Trophoblast cell (in vitro differentiated cells and primary cell): ENCODE results near the gene NEU1.
"Not testable (repeated sequence)": the region's sequence is repeated elsewhere in the genome, so short reads cannot be mapped to it uniquely, and the experiment has no call there.

ENCODE experiments used
- DNase-seq, 2 donors: peaks; one replicate each; pipeline ENCODE4 v3.0.0-alpha.2; 2016
- H2AFZ ChIP-seq: 2 replicates; pipeline ENCODE4 v1.6.1; 2013; ENCODE audit warnings: low read length, moderate library complexity, mild to moderate bottlenecking; ENCODE audit not compliant: insufficient read depth, poor library complexity
- H2AK5ac ChIP-seq: 2 replicates; pipeline ENCODE4 v1.6.1; 2013; ENCODE audit warnings: mild to moderate bottlenecking, low read length
- H2BK120ac ChIP-seq: 2 replicates; pipeline ENCODE4 v1.6.1; 2013; ENCODE audit warnings: low read length, mild to moderate bottlenecking, moderate library complexity; ENCODE audit not compliant: insufficient read depth, poor library complexity
- H2BK12ac ChIP-seq: 2 replicates; pipeline ENCODE4 v1.6.1; 2013; ENCODE audit warnings: mild to moderate bottlenecking, low read length, moderate library complexity
- H2BK5ac ChIP-seq: 2 replicates; pipeline ENCODE4 v1.6.1; 2013; ENCODE audit warnings: low read length, low read depth, moderate library complexity, mild to moderate bottlenecking; ENCODE audit not compliant: poor library complexity
- H3K14ac ChIP-seq: 2 replicates; pipeline ENCODE4 v1.6.1; 2013; ENCODE audit warnings: mild to moderate bottlenecking, low read length
- H3K18ac ChIP-seq: 2 replicates; pipeline ENCODE4 v1.6.1; 2013; ENCODE audit warnings: mild to moderate bottlenecking, low read length
- H3K23ac ChIP-seq: 2 replicates; pipeline ENCODE4 v1.6.1; 2013; ENCODE audit warnings: low read length
- H3K27ac ChIP-seq: 2 replicates; pipeline ENCODE4 v1.5.1; 2013; ENCODE audit warnings: low read depth, mild to moderate bottlenecking, inconsistent platforms, low read length, moderate library complexity
- H3K27me3 ChIP-seq: 2 replicates; pipeline ENCODE4 v1.6.1; 2013; ENCODE audit warnings: inconsistent platforms, mild to moderate bottlenecking, low read length, moderate library complexity; ENCODE audit not compliant: insufficient read depth
- H3K36me3 ChIP-seq, 2 experiments: 1 replicate in 1 of 2; 2 replicates in 1 of 2; pipeline ENCODE4 v1.6.1; 2013; ENCODE audit warnings: low read length in 2 of 2, mild to moderate bottlenecking in 2 of 2, moderate library complexity in 1 of 2; ENCODE audit not compliant: insufficient read depth in 2 of 2, control insufficient read depth in 1 of 2
- H3K4ac ChIP-seq: 2 replicates; pipeline ENCODE4 v1.6.1; 2013; ENCODE audit warnings: low read depth, mild to moderate bottlenecking, low read length, moderate library complexity
- H3K4me1 ChIP-seq, 2 experiments: 1 replicate in 1 of 2; 2 replicates in 1 of 2; pipeline ENCODE4 v1.6.1; 2013; ENCODE audit warnings: low read length in 2 of 2, mild to moderate bottlenecking in 2 of 2, moderate library complexity in 1 of 2; ENCODE audit not compliant: insufficient read depth in 2 of 2, control insufficient read depth in 1 of 2
- H3K4me2 ChIP-seq: 2 replicates; pipeline ENCODE4 v1.6.1; 2013; ENCODE audit warnings: inconsistent platforms, mild to moderate bottlenecking, low read length, moderate library complexity
- H3K4me3 ChIP-seq: 2 replicates; pipeline ENCODE4 v1.5.1; 2013; ENCODE audit warnings: mild to moderate bottlenecking, low read depth, low read length, inconsistent platforms
- H3K79me1 ChIP-seq: one replicate; pipeline ENCODE4 v1.6.1; 2013; ENCODE audit warnings: low read length
- H3K79me2 ChIP-seq: 2 replicates; pipeline ENCODE4 v1.6.1; 2013; ENCODE audit warnings: low read length, mild to moderate bottlenecking; ENCODE audit not compliant: control insufficient read depth, insufficient read depth, poor library complexity
- H3K9ac ChIP-seq: 2 replicates; pipeline ENCODE4 v1.6.1; 2013; ENCODE audit warnings: mild to moderate bottlenecking, low read length
- H3K9me3 ChIP-seq: 2 replicates; pipeline ENCODE4 v1.6.1; 2013; ENCODE audit warnings: low read depth, mild to moderate bottlenecking, control low read depth, inconsistent platforms, low read length; ENCODE audit not compliant: insufficient read depth
- H4K12ac ChIP-seq: 2 replicates; pipeline ENCODE4 v1.6.1; 2013; ENCODE audit warnings: low read depth, mild to moderate bottlenecking, low read length, moderate library complexity
- H4K8ac ChIP-seq: 2 replicates; pipeline ENCODE4 v1.6.1; 2013; ENCODE audit warnings: low read depth, mild to moderate bottlenecking, low read length, moderate library complexity
- H4K91ac ChIP-seq: one replicate; pipeline ENCODE4 v1.6.1; 2013; ENCODE audit warnings: low read depth, mild to moderate bottlenecking, low read length, moderate library complexity
- WGBS: extraction: QIAGEN DNeasy Blood & Tissue Kit; methylation state at CpG from one replicate; pipeline ENCODE4 v1.1.7; 2013; ENCODE audit warnings: missing lambda C conversion rate; ENCODE audit not compliant: insufficient read length, insufficient coverage; ENCODE audit errors: extremely low coverage; 5-methylcytosine and 5-hydroxymethylcytosine counted together

NEU1 gene

DNA sequence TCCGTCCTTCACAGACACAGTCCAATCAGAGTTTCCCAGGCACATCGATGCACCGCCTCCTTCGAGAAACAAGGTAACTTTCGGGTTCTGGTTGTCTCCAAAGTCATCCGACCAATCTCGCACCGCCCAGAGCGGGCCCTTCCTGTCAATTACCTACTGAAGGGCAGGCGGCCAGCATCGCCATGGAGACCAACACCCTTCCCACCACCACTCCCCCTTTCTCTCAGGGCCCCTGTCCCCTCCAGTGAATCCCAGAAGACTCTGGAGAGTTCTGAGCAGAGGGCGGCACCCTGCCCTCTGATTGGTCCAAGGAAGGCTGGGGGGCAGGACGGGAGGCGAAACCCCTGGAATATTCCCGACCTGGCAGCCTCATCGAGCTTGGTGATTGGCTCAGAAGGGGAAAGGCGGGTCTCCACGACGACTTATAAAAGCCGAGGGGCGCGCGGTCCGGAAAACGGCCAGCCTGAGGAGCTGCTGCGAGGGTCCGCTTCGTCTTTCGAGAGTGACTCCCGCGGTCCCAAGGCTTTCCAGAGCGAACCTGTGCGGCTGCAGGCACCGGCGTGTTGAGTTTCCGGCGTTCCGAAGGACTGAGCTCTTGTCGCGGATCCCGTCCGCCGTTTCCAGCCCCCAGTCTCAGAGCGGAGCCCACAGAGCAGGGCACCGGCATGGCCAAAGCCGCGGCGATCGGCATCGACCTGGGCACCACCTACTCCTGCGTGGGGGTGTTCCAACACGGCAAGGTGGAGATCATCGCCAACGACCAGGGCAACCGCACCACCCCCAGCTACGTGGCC lies 35.1 kb downstream of the NEU1 start, which contains the start of gene HSPA1B:
Gene HSPA1B (plus strand): TSS at position 453 of the 794 bp plus-strand sequence. CDS start 213 bp downstream, at position 666.
- H4K12ac ChIP-seq = no peak within 1 kb of the TSS
- DNase-seq = peak; percentile 99 to 100
- H3K4ac ChIP-seq = no peak within 1 kb of the TSS
- H2BK5ac ChIP-seq = peak within 1 kb of the TSS; percentile 75
- H2AK5ac ChIP-seq = no peak within 1 kb of the TSS
- H2BK120ac ChIP-seq = peak within 1 kb of the TSS; percentile 48
- peak within 1 kb of the TSS; percentile 78 for H4K91ac ChIP-seq
- H2AFZ ChIP-seq = peak within 1 kb of the TSS; percentile 9
- peak within 1 kb of the TSS; percentile 60 for H4K8ac ChIP-seq
- H2BK12ac ChIP-seq = no peak within 1 kb of the TSS
- H3K79me1 ChIP-seq = peaks cover 15% of the 10 kb centered on the region
- H3K14ac ChIP-seq = peak within 1 kb of the TSS; percentile 86
- H3K4me1 ChIP-seq = peaks cover 13 to 20% of the 10 kb centered on the region in 2 experiments
- peak within 1 kb of the TSS; percentile 41 for H3K9ac ChIP-seq
- H3K36me3 ChIP-seq = no peaks in the 10 kb centered on the region
- no peaks in the 10 kb centered on the region for H3K27me3 ChIP-seq
- peak within 1 kb of the TSS; percentile 68 for H3K4me3 ChIP-seq
- no peaks in the 10 kb centered on the region for H3K9me3 ChIP-seq
- no CpG with 5 or more reads among the region's 56 CpGs for WGBS
- peaks cover 7% of the 10 kb centered on the region for H3K79me2 ChIP-seq
- peak within 1 kb of the TSS; percentile 77 for H3K27ac ChIP-seq
- peak within 1 kb of the TSS; percentile 62 for H3K4me2 ChIP-seq
- no peak within 1 kb of the TSS for H3K23ac ChIP-seq
- H3K18ac ChIP-seq = no peak within 1 kb of the TSS

DNA sequence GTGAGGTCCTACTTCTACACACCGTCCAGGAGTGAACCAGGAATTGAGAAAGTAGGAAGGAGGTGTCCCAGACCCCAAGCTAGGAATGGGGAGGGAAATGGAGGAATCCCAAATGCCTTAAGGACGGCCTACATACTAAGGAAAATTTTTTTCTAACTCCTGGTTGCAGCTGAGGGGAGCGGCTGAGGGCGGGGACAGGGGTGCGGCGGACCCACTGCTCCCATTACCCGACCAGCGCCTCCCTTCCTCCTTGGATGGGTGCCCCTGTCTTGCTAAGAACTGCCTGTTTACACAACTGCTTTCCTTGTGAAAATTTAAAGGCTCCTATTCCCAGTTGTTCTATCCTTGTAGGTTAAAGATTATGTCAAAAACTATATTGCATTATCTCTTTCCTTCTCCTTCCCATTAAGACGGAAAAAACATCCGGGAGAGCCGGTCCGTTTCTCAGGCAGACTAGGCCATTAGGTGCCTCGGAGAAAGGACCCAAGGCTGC lies 35.8 kb downstream of the NEU1 start:
- H2BK120ac ChIP-seq = peak overlapping the region; percentile 48
- H3K36me3 ChIP-seq = no peaks in the 10 kb centered on the region
- H3K27me3 ChIP-seq = no peaks in the 10 kb centered on the region
- H3K23ac ChIP-seq = no peak overlapping the region
- H2BK5ac ChIP-seq = peak overlapping the region; percentile 75
- no CpG with 5 or more reads among the region's 13 CpGs for WGBS
- no peak for DNase-seq
- peak overlapping the region; percentile 60 for H3K4me2 ChIP-seq
- H3K4me1 ChIP-seq = peaks cover 13 to 20% of the 10 kb centered on the region in 2 experiments
- H2BK12ac ChIP-seq = no peak overlapping the region
- H2AFZ ChIP-seq = no peak overlapping the region
- no peak overlapping the region for H3K18ac ChIP-seq
- H3K14ac ChIP-seq = peak overlapping the region; percentile 30
- H4K12ac ChIP-seq = no peak overlapping the region
- H4K8ac ChIP-seq = peak overlapping the region; percentile 60
- H3K79me1 ChIP-seq = peaks cover 20% of the 10 kb centered on the region
- no peak overlapping the region for H3K4me3 ChIP-seq
- H4K91ac ChIP-seq = peak overlapping the region; percentile 78
- H3K4ac ChIP-seq = no peak overlapping the region
- no peak overlapping the region for H2AK5ac ChIP-seq
- peak overlapping the region; percentile 77 for H3K27ac ChIP-seq
- peak overlapping the region; percentile 41 for H3K9ac ChIP-seq
- H3K9me3 ChIP-seq = no peaks in the 10 kb centered on the region
- peaks cover 9% of the 10 kb centered on the region for H3K79me2 ChIP-seq

DNA sequence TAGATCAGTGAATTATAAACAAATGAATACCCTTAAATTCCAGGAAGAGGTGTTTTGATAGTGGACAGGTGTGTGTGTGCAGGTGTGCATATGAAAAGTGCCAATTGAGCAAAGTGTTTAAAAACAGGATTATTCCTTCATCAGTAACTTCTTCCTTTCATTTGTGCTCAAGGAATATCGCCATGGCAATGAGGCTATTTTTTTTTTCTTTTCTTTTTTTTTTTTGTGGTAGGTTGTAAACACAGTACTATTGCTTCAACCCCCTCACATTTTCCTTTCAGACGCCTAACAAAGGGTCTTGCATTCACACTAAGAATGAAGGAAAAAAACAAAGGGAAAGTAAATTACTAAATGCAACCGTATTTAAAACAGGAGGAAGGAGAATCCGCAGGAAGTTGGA lies 37.1 kb downstream of the NEU1 start:
- H3K9ac ChIP-seq = no peak overlapping the region
- H3K27me3 ChIP-seq = no peaks in the 10 kb centered on the region
- H4K12ac ChIP-seq = no peak overlapping the region
- no peak for DNase-seq
- peak overlapping the region; percentile 87 for H3K27ac ChIP-seq
- no peak overlapping the region for H4K8ac ChIP-seq
- peak overlapping the region; percentile 75 for H2BK5ac ChIP-seq
- peaks cover 7 to 21% of the 10 kb centered on the region in 2 experiments for H3K4me1 ChIP-seq
- no peaks in the 10 kb centered on the region for H3K36me3 ChIP-seq
- no peak overlapping the region for H3K18ac ChIP-seq
- WGBS = no CpG with 5 or more reads among the region's 4 CpGs
- no peak overlapping the region for H4K91ac ChIP-seq
- no peak overlapping the region for H3K4me3 ChIP-seq
- peaks cover 26% of the 10 kb centered on the region for H3K79me1 ChIP-seq
- H3K23ac ChIP-seq = no peak overlapping the region
- no peak overlapping the region for H2BK12ac ChIP-seq
- no peak overlapping the region for H2AK5ac ChIP-seq
- H3K14ac ChIP-seq = no peak overlapping the region
- peak overlapping the region; percentile 52 for H3K4me2 ChIP-seq
- H2AFZ ChIP-seq = no peak overlapping the region
- H3K9me3 ChIP-seq = no peaks in the 10 kb centered on the region
- peak overlapping the region; percentile 75 for H3K4ac ChIP-seq
- no peak overlapping the region for H2BK120ac ChIP-seq
- H3K79me2 ChIP-seq = peaks cover 8% of the 10 kb centered on the region

DNA sequence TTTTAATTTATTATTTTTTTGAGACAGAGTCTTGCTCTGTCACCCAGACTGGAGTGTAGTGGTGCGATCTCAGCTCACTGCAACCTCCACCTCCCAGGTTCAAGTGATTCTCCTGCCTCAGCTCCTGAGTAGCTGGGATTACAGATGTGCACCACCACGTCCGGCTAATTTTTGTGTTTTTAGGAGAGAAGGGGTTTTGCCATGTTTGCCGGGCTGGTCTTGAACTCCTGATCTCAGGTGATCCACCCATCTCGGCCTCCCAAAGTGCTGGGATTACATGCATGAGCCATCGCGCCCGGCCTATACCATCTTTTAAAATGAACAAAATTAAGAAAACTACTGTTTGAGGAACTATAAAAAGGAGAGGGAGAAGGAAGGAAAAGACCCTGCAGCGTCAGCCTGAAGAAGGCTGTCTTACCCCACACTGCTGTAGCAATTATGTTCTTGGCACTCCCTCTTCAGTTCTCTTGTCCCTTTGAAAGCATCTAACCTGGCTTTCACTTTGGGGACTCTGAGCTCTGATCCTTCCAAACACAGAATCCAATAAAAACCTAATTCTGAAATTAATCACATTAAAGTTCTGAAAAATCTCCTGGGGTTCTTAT lies 38.9 kb downstream of the NEU1 start:
- H3K14ac ChIP-seq, H2AK5ac ChIP-seq, H3K4me3 ChIP-seq, H2BK5ac ChIP-seq, H3K4me2 ChIP-seq, H2AFZ ChIP-seq, DNase-seq, H3K36me3 ChIP-seq, H3K4ac ChIP-seq, H3K9me3 ChIP-seq, H3K23ac ChIP-seq, H4K12ac ChIP-seq, H3K27ac ChIP-seq, H4K8ac ChIP-seq, H3K27me3 ChIP-seq, H3K9ac ChIP-seq, H2BK120ac ChIP-seq, H3K79me2 ChIP-seq, H3K18ac ChIP-seq: not testable (repeated sequence)
- no CpG with 5 or more reads among the region's 9 CpGs for WGBS
- Histone ChIP-seq H3K4me1 (peaks cover 7 to 19% of the 10 kb centered on the region in 2 experiments), H3K79me1 (peaks cover 24% of the 10 kb centered on the region), H2BK12ac (peak overlapping the region; percentile 36), H4K91ac (peak overlapping the region; percentile 43)
